Measurements from ENCODE around the gene LITAFD.

Gene LITAFD

DNA sequence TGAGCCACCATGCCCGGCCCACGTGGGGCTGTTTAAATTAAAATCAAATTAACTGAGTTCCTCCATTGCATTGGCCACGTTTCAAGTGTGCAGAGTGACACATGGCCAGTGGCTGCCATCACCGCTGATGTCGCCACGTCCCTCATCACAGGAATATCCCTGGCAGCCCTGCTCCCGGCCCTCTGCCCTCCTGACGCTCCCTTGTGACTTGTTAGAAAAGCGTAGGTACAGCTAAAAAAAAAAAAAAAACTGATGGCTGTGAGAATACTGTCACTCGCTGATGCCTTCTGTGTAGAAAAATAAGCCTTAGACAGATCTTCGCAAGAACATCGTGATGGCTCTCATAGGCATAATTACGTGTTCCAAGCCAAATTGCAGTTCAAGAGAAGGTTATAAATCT lies 35.0 kb upstream of the LITAFD start:
- TF ChIP-seq CSRNP3 (CRISPR knock-in tag; IDR thresholded peaks at IDR 0.05) = no peak
- TF ChIP-seq SNAI2 (CRISPR knock-in tag; IDR thresholded peaks at IDR 0.05) = no peak
- no peak for TF ChIP-seq ARNTL (CRISPR knock-in tag; IDR thresholded peaks at IDR 0.05; ENCODE audit: borderline replicate concordance, low read depth)
- no peak for TF ChIP-seq RARB (CRISPR knock-in tag; IDR thresholded peaks at IDR 0.05)
- no peak for TF ChIP-seq CSDC2 (CRISPR knock-in tag; IDR thresholded peaks at IDR 0.05)
- TF ChIP-seq TOX (CRISPR knock-in tag; IDR thresholded peaks at IDR 0.05; ENCODE audit: borderline replicate concordance) = no peak

GRCh38 chr16:8847623-8848022 lies 34.5 kb upstream of the LITAFD start:
- ATAC-seq = no peak
- TF ChIP-seq SNAI2 (CRISPR knock-in tag; IDR thresholded peaks at IDR 0.05) (no peak), ZFP3 (CRISPR knock-in tag; IDR thresholded peaks at IDR 0.05) (no peak), ESRRG (CRISPR knock-in tag; IDR thresholded peaks at IDR 0.05) (no peak), TCF4 (CRISPR knock-in tag; IDR thresholded peaks at IDR 0.05; ENCODE audit: borderline replicate concordance) (no peak), GLIS3 (CRISPR knock-in tag; IDR thresholded peaks at IDR 0.05) (no peak), ZFP30 (CRISPR knock-in tag; IDR thresholded peaks at IDR 0.05) (no peak), CREB5 (CRISPR knock-in tag; IDR thresholded peaks at IDR 0.05; ENCODE audit: low read depth) (no peak), BACH2 (CRISPR knock-in tag; IDR thresholded peaks at IDR 0.05; ENCODE audit: borderline replicate concordance) (no peak), ZNF565 (CRISPR knock-in tag; conservative IDR thresholded peaks at IDR 0.05; ENCODE audit: low read depth) (no peak), CSRNP3 (CRISPR knock-in tag; IDR thresholded peaks at IDR 0.05) (no peak), CSDC2 (CRISPR knock-in tag; IDR thresholded peaks at IDR 0.05) (no peak), OSR1 (CRISPR knock-in tag; IDR thresholded peaks at IDR 0.05) (no peak), PPARA (CRISPR knock-in tag; IDR thresholded peaks at IDR 0.05; ENCODE audit: borderline replicate concordance) (no peak), TOX (CRISPR knock-in tag; IDR thresholded peaks at IDR 0.05; ENCODE audit: borderline replicate concordance) (no peak), ZC3H10 (CRISPR knock-in tag; IDR thresholded peaks at IDR 0.05) (no peak), ZNF70 (CRISPR knock-in tag; IDR thresholded peaks at IDR 0.05) (no peak), POU6F1 (CRISPR knock-in tag; IDR thresholded peaks at IDR 0.05; ENCODE audit: borderline replicate concordance, low read depth) (no peak), RARB (CRISPR knock-in tag; IDR thresholded peaks at IDR 0.05) (no peak), ARNTL (CRISPR knock-in tag; IDR thresholded peaks at IDR 0.05; ENCODE audit: borderline replicate concordance, low read depth) (no peak)
- TF ChIP-seq, protein P1, sequence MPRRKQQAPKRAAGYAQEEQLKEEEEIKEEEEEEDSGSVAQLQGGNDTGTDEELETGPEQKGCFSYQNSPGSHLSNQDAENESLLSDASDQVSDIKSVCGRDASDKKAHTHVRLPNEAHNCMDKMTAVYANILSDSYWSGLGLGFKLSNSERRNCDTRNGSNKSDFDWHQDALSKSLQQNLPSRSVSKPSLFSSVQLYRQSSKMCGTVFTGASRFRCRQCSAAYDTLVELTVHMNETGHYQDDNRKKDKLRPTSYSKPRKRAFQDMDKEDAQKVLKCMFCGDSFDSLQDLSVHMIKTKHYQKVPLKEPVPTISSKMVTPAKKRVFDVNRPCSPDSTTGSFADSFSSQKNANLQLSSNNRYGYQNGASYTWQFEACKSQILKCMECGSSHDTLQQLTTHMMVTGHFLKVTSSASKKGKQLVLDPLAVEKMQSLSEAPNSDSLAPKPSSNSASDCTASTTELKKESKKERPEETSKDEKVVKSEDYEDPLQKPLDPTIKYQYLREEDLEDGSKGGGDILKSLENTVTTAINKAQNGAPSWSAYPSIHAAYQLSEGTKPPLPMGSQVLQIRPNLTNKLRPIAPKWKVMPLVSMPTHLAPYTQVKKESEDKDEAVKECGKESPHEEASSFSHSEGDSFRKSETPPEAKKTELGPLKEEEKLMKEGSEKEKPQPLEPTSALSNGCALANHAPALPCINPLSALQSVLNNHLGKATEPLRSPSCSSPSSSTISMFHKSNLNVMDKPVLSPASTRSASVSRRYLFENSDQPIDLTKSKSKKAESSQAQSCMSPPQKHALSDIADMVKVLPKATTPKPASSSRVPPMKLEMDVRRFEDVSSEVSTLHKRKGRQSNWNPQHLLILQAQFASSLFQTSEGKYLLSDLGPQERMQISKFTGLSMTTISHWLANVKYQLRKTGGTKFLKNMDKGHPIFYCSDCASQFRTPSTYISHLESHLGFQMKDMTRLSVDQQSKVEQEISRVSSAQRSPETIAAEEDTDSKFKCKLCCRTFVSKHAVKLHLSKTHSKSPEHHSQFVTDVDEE (CRISPR knock-in tag; IDR thresholded peaks at IDR 0.05) = no peak

More for the DNA sequence above, 35.0 kb upstream of the LITAFD start:
- ATAC-seq = no peak

DNA sequence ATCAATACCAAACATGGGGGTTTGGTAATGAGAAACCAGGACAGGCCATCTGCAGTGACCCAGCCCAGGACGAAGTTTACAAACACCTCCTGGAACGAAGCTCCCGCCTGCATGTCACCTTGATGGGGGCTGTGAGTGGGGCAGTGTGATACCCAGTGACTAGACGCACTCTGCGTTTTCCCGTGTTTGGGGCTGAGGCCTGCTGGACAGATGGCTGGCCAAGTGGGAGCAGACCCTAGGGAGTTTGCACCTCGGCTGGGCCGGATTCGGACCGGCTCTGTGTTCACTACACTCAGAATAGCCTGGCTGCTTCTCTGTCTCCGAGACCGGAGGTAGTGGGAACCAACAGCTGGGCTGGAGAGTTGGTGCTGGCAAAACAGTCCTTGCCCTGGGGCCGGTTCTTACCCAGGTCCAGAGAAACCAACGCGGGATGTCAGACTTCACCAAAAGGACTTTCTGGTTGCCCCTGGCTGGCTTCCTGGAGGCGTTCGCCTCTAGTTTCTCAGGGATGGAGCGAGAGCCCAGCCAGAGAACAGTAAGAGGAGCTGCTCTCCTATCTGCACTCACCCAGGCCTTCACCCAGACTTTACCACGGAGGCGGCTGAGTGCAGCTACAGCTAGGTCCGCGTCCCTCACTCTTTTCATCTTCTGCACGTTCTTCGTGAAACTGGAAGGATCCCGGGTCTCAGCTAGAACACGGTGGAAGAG lies 33.8 kb upstream of the LITAFD start:
- TF ChIP-seq GLIS3 (CRISPR knock-in tag; IDR thresholded peaks at IDR 0.05) (no peak), TOX (CRISPR knock-in tag; IDR thresholded peaks at IDR 0.05; ENCODE audit: borderline replicate concordance) (no peak), ZNF70 (CRISPR knock-in tag; IDR thresholded peaks at IDR 0.05) (no peak), BACH2 (CRISPR knock-in tag; IDR thresholded peaks at IDR 0.05; ENCODE audit: borderline replicate concordance) (no peak), CSRNP3 (CRISPR knock-in tag; IDR thresholded peaks at IDR 0.05) (no peak)
- ATAC-seq = peak; percentile 20
